ENCODE data around the gene MYO5B.
"Not testable (repeated sequence)": the region's sequence is repeated elsewhere in the genome, so short reads cannot be mapped to it uniquely, and the experiment has no call there.

The MYO5B gene

GRCh38 chr18:50194631-50195532 lies at the start of gene MYO5B:
Gene MYO5B, minus strand, starts transcription at chr18:50195147. Its CDS starts 354 bp downstream, at chr18:50194793.
- DNase-seq = peak; percentile 32

GRCh38 chr18:50241768-50242167 lies 46.8 kb upstream of the MYO5B start:
- not testable (repeated sequence) for DNase-seq

- no peak for DNase-seq
These were observed 45.2 kb upstream of the MYO5B start for GRCh38 chr18:50240080-50240563.

GRCh38 chr18:50232419-50232818 lies 37.5 kb upstream of the MYO5B start:
- DNase-seq = no peak

GRCh38 chr18:50231621-50232020 lies 36.7 kb upstream of the MYO5B start:
- no peak for DNase-seq

- not testable (repeated sequence) for DNase-seq
These were observed 25.3 kb upstream of the MYO5B start for GRCh38 chr18:50220249-50220648.

GRCh38 chr18:50218432-50219197 lies 23.7 kb upstream of the MYO5B start:
- peak; percentile 13 for DNase-seq

- DNase-seq = no peak
These were observed 14.4 kb upstream of the MYO5B start for GRCh38 chr18:50209311-50209710.

GRCh38 chr18:50207722-50208121 lies 12.8 kb upstream of the MYO5B start:
- no peak for DNase-seq

GRCh38 chr18:50203801-50204604 lies 9.1 kb upstream of the MYO5B start:
- no peak for DNase-seq

GRCh38 chr18:50201476-50202018 lies 6.6 kb upstream of the MYO5B start:
- DNase-seq = no peak

- DNase-seq = no peak
These were observed 5.0 kb upstream of the MYO5B start for GRCh38 chr18:50199921-50200320.

GRCh38 chr18:50199346-50199855 lies 4.5 kb upstream of the MYO5B start:
- no peak for DNase-seq

- DNase-seq = no peak
These were observed 1.3 kb upstream of the MYO5B start for GRCh38 chr18:50196261-50196660.

- no peak for DNase-seq
These were observed 742 bp upstream of the MYO5B start for GRCh38 chr18:50195689-50196088.

- DNase-seq = no peak
These were observed 934 bp downstream of the MYO5B start for GRCh38 chr18:50193796-50194630.

GRCh38 chr18:50192995-50193795 lies 1.8 kb downstream of the MYO5B start:
- no peak for DNase-seq

GRCh38 chr18:50190926-50191325 lies 4.0 kb downstream of the MYO5B start:
- no peak for DNase-seq

GRCh38 chr18:50190236-50190635 lies 4.7 kb downstream of the MYO5B start:
- no peak for DNase-seq

- no peak for DNase-seq
These were observed 5.8 kb downstream of the MYO5B start for GRCh38 chr18:50189160-50189559.

GRCh38 chr18:50188652-50189051 lies 6.3 kb downstream of the MYO5B start:
- DNase-seq = no peak
